SK-N-SH (cell line): ENCODE measurements around the gene TPMT.

Experiments used
- CTCF ChIP-seq: fragments of 200-600 bp; sonication (generic); IDR thresholded peaks from 2 replicates; pipeline ENCODE4 v1.6.1; 2017; ENCODE audit warnings: antibody characterized with exemption, mild to moderate bottlenecking, moderate library complexity
- EP300 ChIP-seq, 2 experiments: IDR thresholded peaks; 2 replicates each; pipeline versions ENCODE4 v1.4.0 to v1.6.1; 2012; ENCODE audit warnings: borderline replicate concordance in 1 of 2, low read depth in 1 of 2, low read length in 1 of 2
- EZH2phosphoT487 ChIP-seq: fragments of 200-600 bp; sonication (generic); IDR thresholded peaks from 2 replicates; pipeline ENCODE4 v1.6.1; 2017; ENCODE audit warnings: low read depth, mixed run types, mild to moderate bottlenecking, antibody characterized with exemption, moderate library complexity, borderline replicate concordance
- FOSL2 ChIP-seq: IDR thresholded peaks from 2 replicates; pipeline ENCODE4 v1.4.0; 2012; ENCODE audit warnings: low read depth, mild to moderate bottlenecking, moderate library complexity, borderline replicate concordance
- GABPA ChIP-seq: IDR thresholded peaks from 2 replicates; pipeline ENCODE4 v1.4.0; 2012; ENCODE audit warnings: low read depth, mild to moderate bottlenecking
- POLR2AphosphoS5 ChIP-seq: IDR thresholded peaks from 2 replicates; pipeline ENCODE4 v1.6.1; 2012; ENCODE audit warnings: low read depth, low read length
- RFX5 ChIP-seq: IDR thresholded peaks from 2 replicates; pipeline ENCODE4 v1.6.1; 2012; ENCODE audit warnings: mild to moderate bottlenecking, improper control_type of control experiment, low read length
- RXRA ChIP-seq: IDR thresholded peaks from 2 replicates; pipeline ENCODE4 v1.4.0; 2012; ENCODE audit warnings: low read depth, mild to moderate bottlenecking, borderline replicate concordance
- SIN3A ChIP-seq: IDR thresholded peaks from 2 replicates; pipeline ENCODE4 v1.6.1; 2012; ENCODE audit warnings: low read depth, mild to moderate bottlenecking, low read length, moderate library complexity, borderline replicate concordance
- USF1 ChIP-seq: IDR thresholded peaks from 2 replicates; pipeline ENCODE4 v1.4.0; 2012; ENCODE audit warnings: low read depth, borderline replicate concordance
- YY1 ChIP-seq: IDR thresholded peaks from 2 replicates; pipeline ENCODE4 v1.4.0; 2012; ENCODE audit warnings: low read depth, mild to moderate bottlenecking
- TF ChIP-seq, protein P1 (sequence below): IDR thresholded peaks from 2 replicates; pipeline ENCODE4 v1.6.1; 2012; ENCODE audit warnings: mild to moderate bottlenecking, low read depth, low read length, moderate library complexity
- TF ChIP-seq, protein P2 (sequence below): IDR thresholded peaks from 2 replicates; pipeline ENCODE4 v1.4.0; 2012; ENCODE audit warnings: low read depth

DNA sequence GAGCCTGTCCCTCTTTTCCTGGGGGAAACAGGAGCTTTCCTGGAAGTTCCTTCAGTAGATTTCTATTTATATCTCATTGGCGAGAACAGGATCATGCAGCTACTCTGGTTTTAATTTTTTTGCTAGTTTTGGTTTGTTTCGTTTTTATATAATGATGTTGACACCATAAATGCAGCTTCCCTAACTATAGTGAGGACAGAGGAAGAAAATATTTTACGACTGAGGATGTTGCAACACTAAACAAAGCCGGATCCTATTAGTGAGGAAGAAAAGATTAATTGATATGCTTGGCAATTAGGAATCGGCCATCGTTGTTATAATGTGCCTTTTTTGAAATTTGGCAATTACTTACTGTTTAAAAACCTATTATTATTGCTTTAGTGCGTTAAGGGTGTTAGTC, 17.0 kb upstream of the TPMT start:
- TF ChIP-seq CTCF (no peak), EZH2phosphoT487 (no peak), YY1 (no peak), RFX5 (no peak), GABPA (no peak), EP300 (IDR thresholded peaks at IDR 0.05; ENCODE audit: borderline replicate concordance in 1 of 2, low read depth in 1 of 2, low read length in 1 of 2) (no peak), POLR2AphosphoS5 (no peak), USF1 (no peak), SIN3A (no peak), RXRA (no peak), FOSL2 (no peak)
- TF ChIP-seq, protein P1, sequence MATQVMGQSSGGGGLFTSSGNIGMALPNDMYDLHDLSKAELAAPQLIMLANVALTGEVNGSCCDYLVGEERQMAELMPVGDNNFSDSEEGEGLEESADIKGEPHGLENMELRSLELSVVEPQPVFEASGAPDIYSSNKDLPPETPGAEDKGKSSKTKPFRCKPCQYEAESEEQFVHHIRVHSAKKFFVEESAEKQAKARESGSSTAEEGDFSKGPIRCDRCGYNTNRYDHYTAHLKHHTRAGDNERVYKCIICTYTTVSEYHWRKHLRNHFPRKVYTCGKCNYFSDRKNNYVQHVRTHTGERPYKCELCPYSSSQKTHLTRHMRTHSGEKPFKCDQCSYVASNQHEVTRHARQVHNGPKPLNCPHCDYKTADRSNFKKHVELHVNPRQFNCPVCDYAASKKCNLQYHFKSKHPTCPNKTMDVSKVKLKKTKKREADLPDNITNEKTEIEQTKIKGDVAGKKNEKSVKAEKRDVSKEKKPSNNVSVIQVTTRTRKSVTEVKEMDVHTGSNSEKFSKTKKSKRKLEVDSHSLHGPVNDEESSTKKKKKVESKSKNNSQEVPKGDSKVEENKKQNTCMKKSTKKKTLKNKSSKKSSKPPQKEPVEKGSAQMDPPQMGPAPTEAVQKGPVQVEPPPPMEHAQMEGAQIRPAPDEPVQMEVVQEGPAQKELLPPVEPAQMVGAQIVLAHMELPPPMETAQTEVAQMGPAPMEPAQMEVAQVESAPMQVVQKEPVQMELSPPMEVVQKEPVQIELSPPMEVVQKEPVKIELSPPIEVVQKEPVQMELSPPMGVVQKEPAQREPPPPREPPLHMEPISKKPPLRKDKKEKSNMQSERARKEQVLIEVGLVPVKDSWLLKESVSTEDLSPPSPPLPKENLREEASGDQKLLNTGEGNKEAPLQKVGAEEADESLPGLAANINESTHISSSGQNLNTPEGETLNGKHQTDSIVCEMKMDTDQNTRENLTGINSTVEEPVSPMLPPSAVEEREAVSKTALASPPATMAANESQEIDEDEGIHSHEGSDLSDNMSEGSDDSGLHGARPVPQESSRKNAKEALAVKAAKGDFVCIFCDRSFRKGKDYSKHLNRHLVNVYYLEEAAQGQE, result no peak
- TF ChIP-seq, protein P2, sequence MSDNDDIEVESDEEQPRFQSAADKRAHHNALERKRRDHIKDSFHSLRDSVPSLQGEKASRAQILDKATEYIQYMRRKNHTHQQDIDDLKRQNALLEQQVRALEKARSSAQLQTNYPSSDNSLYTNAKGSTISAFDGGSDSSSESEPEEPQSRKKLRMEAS, result no peak
